GM12874 (cell line): ENCODE data around the gene ZFR.

Experiments
- TF ChIP-seq, protein P1 (sequence below): IDR thresholded peaks from 2 replicates; pipeline ENCODE4 v1.5.1; 2011; ENCODE audit warnings: low read depth, mild to moderate bottlenecking, control low read depth, low read length, moderate library complexity; ENCODE audit not compliant: insufficient read depth

ZFR gene

GRCh38 chr5:32325062-32325461, 119.5 kb downstream of the ZFR start:
- TF ChIP-seq, protein P1, sequence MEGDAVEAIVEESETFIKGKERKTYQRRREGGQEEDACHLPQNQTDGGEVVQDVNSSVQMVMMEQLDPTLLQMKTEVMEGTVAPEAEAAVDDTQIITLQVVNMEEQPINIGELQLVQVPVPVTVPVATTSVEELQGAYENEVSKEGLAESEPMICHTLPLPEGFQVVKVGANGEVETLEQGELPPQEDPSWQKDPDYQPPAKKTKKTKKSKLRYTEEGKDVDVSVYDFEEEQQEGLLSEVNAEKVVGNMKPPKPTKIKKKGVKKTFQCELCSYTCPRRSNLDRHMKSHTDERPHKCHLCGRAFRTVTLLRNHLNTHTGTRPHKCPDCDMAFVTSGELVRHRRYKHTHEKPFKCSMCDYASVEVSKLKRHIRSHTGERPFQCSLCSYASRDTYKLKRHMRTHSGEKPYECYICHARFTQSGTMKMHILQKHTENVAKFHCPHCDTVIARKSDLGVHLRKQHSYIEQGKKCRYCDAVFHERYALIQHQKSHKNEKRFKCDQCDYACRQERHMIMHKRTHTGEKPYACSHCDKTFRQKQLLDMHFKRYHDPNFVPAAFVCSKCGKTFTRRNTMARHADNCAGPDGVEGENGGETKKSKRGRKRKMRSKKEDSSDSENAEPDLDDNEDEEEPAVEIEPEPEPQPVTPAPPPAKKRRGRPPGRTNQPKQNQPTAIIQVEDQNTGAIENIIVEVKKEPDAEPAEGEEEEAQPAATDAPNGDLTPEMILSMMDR: no peak

DNA sequence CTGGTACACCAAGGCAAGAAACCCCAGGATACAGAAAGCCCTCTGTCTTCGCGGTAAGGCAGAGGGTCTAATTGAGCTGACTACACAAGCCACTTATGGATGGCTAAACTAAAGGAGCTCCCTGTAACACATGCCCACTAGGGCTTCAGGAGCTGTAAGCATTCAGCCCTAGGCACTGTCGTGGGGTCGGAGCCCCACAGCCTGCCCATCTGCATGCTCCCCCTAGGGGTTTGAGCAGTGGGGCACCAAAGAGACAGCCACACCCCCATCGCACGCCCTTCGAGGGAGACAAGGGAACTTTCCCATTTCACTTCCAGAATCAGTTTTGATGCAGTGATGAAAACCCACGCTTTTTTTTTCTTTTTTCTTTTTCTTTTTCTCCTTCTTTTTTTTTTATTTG, 120.8 kb downstream of the ZFR start:
- TF ChIP-seq, protein P1: no peak

DNA sequence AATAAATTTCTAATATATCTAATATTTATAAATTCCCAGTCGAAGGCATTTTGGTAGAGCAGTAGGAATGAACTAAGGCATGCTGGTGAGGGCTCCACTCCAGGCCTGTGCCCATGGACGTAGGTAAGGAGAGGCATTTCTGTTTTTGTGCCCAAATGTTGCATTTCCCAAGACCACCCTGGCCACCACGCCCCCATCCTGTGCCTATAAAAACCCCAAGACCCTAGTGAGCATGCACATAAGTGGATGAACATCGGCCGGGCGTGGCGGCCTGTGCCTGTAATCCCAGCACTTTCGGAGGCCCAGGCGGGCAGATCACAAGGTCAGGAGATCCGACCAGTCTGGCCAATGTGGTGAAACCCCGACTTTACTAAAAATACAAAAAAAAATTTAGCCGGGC, 121.7 kb downstream of the ZFR start:
- TF ChIP-seq, protein P1: no peak

DNA sequence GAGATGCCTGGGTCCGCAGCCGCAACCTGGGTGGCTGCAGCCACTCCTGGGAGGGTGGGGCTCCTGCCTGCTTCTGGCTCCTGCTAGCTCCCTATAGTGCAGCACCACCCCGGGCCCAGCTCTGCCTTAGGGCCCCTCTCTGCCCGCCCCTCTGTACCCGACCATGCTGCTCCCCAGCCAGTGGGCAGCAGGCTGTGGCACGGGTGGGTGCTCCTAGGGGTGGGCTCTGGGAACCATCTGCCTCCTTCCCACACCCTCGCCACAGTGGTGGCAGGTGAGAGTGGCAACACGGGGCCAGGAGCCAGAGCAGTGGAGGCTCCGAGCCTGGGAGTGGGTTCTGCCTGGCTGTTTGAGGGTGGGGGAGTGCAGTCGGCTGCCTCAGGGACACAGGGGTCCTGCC, 124.0 kb downstream of the ZFR start:
- TF ChIP-seq, protein P1: no peak

DNA sequence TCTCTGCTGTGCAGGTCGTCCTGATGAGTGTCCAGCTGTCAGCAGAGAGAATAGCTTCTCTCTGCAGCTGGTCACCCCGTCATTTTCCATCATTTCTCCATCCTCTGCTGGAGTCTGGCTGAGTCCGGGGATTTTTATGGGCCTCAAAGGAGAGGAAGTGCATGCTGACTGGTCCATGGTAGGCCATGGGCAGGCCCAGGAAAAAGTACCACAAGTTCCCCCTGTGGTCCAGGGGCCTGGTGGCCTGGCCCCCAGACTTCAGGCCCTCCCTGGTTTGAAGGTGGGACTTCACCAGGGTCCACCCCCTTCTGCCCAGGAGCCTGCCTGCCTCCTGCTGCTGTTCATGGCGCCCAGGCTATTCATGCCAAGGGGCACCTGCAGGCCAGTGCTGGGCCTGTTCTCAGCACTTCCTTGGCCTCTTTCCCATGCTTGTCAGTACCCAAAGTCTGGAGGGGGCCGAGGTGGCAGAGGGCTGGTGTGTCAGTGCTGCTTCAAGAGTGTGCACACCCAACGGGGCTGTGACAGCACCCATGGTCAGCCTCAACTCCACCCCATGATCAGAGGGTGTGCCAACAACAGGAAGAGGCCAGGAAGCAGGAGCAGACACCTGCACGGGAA, 124.5 kb downstream of the ZFR start:
- TF ChIP-seq, protein P1: no peak

GRCh38 chr5:32319392-32319791, 125.1 kb downstream of the ZFR start:
- TF ChIP-seq, protein P1: no peak

DNA sequence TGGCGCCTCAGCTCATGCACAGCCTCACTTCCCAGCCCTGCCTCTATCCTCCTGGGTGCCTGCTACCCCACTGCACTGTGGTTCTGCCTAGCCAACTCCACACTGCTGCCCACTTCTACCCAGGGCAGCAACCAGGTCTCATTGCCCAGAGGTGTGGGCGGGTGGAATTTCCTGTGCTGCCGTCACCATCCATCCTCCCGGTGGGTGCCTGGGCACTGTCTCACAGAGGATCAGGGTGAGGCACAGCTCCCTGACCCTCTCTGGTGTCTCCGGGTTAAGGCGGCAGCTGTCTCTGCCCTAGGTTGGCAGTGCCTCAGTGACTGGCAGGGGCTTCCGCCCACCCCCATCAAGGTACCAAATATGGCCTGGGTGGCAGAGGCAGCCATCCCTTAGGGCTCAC, 127.5 kb downstream of the ZFR start:
- TF ChIP-seq, protein P1: no peak
